Measurements from ENCODE around the gene MORF4L2.
"Not testable (repeated sequence)": the region's sequence is repeated elsewhere in the genome, so short reads cannot be mapped to it uniquely, and the experiment has no call there.

Gene MORF4L2

DNA sequence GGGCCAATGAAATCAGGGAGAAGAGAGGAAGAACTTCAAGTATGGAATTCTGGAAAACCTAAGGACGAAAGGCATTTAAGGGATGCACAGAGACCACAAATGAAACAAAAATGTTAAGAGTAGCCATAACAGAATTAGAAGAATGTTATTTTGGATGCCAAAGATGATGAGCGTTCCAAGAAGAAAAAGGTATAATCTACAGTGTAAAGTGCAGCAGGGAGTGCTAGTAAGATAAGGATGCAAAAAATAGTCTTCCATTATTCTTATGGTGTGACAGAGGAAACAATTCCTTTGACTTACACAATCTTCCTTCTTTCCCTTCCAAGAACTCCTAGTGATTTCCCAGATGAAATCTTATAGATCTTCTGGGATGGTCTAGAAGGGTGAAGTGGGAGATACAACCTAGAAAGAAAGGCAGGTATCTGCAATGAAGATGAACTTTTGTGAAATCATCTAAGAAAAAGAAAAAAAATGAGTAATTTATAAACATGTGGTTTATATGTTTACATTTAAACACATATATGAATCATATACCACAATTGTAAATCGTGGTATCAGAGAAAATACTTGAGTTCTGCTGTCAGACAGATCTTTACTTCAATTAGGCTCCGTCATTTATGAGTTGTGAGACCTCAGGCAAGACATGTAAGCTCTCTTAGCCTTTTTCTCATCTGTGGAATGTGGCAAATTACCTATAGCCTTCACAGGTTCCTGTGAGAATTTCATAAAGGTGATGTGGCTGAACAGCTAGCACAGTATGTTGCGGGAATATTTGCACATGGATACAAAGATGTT is 8.1 kb downstream of the MORF4L2 start:
- DNase-seq = no peak

DNA sequence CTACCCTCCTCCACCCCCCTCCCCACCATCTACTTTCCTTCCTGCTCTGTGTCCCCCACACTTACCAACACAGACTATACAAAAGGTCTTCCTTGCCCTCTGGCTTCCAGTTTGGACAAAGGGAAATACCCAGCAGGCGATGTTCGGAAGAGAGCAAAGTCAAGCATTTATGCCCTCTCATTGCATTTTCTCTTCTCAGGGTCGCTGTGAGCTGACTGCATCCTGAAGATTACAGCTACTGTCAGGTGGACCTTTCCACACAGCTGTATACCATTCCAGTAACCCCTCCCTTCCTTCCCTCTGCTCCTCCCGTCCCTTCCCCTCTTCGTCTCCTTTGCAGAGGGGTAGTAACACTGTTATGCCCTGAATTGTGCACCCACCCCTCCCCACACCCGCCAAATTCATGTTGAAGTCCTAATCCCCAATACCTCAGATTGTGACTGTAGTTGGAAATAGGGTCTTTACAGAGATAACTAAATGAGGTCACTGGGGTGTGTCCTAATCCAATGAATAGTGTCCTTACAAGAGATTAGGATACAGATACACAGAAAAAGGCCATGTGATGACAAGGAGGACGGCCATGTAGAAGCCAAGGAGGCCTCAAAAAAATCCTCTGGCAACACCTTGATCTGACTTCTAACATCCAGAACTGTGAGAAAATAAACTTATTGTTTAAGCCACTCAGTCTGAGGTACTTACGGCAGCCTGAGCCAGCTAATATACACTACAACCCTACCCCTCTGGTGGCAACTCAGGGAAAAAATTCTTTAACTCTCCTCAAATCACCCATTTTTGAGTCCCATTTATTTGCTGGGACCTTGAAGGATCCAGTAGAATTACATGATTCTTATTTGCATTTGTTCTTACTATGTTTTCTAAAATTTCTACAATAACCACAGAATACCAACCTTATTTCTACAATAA is 11.7 kb downstream of the MORF4L2 start:
- no peak for DNase-seq

DNA sequence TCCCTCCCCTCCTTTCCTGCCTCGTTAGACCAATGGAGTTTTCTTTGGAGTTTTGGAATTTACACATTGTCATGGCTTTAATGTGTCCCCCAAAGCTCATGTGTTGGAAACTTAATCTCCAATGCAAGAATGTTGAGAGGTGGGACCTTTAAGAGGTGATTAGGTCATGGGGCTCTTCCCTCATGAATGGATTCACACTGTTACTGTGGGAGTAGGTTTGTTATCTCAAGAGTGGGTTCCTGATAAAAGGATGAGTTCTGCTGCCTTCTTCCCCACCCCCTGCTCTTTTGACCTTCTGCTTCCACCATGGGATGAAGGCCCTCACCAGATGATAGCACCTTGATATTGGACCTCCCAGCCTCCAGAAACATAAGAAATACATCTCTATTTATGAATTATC is 16.8 kb downstream of the MORF4L2 start:
- DNase-seq = no peak

DNA sequence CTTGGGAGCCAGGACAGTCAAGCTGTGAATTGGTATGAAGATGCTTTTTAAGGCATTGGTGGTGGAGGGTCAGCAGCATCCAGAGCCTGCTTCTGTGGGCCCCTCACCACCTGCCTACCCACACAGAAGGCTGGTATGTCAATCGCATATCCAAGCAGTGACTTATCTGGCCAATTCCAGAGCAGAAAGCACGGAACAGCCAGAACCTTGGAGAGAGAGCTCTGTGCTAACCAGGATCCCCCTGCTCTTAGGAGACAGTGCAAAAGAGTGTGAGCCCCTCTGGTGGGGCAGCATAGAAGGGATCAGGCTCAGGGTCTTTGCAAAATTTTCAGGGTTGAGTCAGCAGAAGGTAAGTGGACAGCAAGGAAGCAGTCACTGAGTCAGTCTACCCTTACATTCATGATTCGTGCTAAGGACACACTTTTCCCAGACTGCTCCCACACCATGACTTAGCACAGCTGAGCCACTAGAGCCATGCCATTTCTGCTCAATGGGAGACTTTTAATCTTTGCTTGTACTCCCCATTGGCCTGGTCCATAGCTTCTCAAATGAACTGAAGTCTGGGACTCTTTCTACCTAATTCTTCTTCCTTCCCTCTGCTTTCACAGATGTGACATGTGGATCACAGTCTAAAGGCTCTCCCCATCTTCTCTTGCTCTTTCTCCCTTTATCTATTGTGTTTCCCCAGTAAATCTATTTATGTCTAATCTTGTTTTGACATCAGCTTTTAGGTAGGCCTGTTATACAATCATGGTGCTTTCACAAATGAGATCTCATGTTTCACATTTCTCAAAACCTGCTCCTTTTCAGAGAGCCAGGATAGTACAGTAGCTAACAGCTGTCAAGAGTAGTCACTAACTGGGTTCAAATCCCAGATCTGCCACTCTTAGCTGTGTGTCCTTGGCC is 20.0 kb downstream of the MORF4L2 start:
- no peak for DNase-seq

DNA sequence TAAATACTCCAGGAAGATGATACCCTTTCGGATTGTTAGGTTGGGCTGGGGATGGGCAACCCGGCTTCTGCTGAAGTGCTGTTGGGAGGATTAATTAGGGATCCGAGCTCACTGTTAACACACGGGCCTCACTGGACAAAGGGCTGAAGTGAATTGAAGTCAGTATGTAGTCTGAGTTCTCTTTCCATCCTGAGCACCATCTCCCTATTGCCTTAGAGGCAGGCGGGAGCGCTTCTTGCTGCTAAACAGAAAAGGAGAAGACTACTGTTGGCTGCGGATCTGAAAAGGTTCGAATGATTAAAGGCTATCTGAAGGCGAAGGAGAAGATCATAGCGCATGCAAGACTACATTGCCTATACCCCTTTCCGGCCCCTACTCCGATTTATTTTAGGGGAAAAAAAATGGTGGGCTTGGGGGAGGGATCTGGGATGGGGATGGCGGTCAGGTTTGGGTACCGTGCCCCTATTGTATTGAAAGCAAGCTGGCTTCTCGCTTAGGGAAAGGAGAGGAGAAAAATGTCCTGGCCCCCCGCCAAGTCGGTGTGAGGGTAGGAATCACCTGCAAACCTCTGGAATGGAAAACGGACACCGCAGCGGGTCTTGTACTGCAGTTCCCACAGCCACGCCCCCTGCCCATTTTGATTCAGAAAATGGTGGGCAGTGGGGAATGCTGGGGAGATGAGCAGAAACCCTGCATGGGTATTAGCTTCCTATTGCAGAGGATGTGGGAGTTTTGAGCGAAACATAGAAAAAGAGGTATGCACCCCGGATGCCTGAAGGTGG is 22.3 kb downstream of the MORF4L2 start:
- no peak for DNase-seq

DNA sequence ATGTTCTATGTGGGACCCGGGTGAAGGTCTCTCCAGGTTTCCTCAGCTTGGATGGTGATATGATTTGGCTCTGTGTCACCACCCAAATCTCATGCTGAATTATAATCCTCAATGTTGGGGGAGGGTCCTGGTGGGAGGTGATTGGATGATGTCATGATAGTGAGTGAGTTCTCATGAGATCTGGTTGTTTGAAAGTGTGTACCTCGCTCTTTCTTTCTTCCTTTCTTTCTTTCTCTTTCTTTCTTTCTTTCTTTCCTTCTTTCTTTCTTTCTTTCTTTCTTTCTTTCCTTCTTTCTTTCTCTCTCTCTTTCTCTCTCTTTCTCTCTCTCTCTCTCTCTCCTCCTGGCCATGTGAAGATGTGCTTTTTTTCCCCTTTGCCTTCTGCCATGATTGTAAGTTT is 27.0 kb downstream of the MORF4L2 start:
- DNase-seq = not testable (repeated sequence)

DNA sequence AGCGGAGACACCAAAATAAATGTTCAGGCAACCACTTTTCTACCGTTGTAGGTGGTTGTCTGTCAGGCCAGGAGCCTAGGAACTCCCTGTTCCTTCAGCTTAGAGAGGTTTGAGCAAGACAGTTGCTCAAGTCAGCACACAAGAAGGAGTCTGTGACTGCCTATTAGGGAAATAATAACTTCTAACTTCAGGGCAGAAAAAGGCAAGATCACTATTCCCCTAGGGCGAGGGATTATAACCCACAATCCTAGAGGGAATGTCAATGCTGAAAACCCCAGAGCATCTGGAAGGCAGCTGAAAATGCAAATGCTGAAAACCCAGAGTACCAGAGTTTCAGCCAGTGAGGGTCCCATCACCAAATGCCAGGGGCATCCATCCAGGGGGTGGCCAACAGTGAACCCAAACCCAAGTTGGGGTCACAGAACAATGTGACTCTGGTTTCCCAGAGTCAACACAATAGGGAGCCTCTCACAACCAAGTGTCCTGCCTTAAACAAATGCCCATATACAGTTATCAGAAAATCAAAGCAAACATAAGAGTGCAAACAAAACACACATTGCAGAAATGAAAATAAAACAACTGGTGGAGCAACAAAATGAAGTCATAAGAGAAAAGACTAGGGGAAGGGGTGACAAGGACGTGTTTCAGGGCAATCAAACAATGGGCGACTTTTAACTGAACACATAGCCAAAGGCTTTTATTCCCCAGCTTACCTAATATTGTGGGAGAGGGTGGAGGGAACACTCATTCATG is 27.6 kb downstream of the MORF4L2 start:
- DNase-seq = no peak

DNA sequence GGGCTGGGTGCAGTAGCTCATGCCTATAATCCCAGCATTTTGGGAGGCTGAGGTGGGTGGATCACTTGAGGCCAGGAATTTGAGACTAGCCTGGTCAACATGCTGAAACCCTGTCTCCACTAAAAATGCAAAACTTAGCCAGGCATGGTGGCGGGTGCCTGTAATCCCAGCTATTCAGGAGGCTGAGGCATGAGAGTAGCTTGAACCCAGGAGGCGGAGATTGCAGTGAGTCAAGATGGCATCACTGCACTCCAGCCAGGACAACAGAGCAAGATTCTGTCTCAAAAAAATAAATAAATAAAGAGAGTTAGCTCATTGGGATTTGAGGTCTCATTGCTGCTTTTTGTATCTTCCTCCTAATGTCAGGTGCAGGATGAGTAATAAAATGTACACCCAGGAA is 29.4 kb downstream of the MORF4L2 start:
- not testable (repeated sequence) for DNase-seq

DNA sequence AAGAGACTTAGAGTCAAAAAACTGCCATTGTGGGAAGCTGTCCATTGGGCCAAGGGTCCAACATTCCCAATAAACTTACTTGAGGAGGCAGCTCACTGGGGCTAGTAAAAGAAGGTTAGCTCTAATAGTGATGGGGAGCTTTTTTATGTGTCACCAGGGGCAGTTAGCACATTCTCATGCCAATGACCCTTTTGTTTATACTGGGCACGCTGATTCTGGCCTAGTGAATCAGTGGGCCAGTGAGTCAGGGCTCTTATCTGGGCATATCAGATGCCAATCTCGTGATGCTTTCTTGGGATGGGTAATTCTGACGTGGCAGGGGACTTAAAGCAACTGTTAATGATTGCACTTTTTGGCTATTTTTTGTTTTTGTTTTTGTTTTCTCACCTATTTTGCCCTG is 29.9 kb downstream of the MORF4L2 start:
- DNase-seq = no peak

DNA sequence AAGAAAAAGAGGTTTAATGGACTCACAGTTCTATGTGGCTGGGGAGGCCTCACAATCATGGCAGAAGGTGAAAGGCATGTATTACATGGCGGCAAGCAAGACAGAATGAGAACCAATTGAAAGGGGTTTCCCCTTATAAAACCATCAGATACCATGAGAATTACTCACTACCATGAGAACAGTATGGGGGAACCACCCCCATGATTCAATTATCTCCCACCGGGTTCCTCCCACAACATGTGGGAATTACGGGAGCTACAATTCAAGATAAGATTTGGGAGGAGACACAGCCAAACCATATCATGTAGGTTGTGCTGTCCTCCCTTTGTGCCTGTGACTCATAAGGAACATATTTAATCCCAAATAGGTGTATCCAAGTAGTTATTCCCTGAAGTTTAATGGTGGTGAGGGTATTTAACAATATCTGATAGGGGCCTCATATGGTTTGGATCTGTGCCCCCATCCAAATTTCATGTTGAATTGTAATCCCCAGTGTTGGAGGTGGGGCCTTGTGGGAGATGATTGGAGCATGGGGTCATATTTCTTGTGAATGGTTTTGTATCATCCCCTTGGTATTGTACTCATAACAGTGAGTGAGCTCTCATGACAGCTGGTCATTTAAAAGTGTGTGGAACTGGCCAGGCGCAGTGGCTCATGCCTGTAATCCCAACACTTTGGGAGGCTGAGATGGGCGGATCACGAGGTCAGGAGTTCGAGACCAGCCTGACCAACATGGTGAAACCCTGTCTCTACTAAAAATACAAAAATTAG is 31.1 kb downstream of the MORF4L2 start:
- DNase-seq = not testable (repeated sequence)

DNA sequence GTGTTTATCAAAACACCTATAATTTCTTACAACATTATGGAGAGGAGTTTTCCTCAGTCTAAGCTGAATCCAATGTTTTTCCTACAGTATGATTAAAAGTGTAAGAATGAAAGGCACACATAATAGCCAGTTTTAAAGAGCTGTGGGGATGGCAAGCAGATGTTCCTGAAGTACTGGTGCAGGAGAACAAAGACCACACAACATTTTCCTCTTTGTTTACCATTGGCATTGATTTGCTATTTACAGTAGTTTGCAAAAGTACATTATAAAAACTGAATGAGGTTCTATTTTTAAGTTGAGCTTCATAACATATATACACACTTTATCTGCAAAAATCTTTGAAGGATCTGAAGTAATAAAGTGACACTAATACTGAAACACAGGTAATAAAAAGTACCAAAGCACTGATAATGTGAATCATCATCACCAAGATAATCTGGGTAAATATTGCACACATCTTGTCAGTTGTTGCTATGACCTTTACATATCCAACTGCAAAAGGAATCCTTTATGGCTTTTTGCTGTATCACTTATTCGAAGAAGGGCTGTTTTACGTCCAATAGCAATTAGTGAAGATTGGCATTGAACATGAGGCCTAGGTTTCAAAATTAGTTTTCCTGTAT is 35.2 kb downstream of the MORF4L2 start:
- no peak for DNase-seq

DNA sequence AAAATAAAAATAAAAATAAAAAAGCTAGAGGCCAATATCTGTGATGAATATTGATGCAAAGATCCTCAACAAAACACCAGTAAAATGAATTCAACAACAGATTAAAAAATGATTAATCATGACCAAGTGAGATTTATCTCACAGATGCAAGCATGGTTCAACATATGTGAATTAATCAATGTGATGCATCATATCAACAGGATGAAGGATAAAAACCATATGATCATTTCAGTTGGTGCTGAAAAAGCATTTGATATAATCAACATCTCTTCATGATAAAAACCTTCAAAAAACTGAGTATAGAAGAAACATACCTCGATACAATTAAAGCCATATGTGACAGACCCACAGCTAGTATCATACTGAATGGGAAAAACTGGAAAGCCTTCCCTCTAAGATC is 38.9 kb downstream of the MORF4L2 start:
- no peak for DNase-seq

DNA sequence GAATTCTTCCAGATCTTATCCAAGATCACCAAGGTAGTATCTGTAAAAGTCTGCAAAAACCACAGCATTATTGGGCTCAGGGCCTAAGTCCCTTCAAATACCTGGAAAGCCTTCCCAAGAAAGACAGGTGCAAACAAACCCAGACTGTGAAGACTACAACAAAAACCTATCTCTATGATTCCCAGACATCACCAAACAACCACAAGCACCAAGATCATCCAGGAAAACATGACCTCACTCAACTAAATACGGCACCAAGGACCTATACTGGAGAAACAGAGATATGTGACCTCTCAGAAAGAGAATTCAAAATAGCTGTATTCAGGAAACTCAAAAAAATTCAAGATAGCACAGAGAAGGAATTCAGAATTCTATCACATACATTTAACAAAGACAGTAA is 42.4 kb downstream of the MORF4L2 start:
- DNase-seq = no peak

DNA sequence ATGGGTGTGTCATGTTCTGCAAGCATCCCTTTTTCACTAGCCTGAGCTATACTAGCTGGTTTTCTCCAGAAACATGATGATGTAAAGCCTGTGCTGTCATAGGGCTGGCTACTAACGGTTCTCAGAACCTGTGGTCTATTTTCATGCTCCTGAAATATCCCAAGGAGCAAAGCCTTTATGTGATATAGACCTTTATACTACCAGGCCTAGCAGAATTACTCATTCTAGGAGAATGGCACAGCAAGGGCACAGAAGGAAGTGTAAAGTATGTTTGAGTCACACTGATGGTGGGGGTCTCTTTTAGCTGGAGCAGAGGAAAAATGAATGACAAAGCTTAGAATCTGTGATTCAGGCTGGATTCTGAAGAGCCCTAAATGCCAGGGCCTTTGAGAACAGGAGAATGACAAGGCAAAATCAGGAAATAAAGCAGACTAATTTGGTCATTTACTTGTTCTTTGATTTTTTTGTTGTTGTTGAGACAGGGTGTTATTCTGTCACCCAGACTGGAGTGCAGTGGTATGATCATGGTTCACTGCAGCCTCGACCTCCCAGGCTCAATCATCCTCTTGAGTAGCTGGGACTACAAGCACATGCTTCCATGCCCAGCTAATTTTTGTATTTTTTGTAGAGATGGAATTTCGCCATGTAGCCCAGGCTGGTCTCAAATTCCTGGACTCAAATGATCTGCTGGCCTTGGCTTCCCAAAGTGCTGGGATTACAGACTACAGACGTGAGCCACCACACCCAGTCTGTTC is 45.9 kb downstream of the MORF4L2 start:
- DNase-seq = no peak

DNA sequence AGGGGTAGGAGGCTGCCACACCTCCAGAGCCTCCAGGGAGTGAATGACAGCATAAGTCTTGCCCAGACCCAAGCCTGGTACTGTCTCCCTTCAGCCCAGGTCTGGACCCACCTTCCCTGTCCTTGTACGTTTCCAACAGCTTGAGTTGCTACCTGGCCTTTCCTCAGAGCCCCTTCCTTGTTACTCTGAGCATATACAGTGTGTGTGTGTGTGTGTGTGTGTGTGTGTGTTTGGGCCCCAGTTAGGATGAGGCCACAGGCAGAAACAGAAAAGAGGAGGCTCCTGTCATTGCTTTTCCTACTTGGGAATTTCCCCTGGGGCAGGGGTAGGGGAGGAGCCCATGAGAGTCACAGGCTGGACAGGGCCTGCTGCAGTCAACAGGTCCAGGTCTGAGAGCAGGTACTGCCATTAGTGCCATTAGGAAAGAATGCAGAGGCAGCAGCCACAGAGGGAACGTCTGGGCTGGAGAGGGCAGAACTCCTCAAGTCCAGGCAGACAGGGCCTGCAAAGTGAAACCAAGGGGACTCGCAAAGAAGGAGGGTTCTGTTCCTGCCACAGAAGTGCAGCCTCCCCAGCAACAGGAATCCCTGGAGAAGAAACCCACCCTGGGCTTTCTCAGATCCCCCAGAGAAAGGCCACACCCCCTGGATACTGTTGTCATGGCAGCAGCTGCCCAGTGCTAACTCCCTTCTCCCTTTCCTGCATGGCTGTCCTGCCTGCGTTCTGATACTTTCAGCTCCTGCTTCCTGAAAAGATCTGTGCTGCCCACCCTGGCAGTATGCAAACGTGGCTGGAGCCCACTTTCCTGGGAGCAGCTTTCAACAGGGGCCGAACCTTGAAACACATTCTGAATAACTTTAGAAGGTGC is 47.8 kb downstream of the MORF4L2 start:
- DNase-seq = not testable (repeated sequence)

DNA sequence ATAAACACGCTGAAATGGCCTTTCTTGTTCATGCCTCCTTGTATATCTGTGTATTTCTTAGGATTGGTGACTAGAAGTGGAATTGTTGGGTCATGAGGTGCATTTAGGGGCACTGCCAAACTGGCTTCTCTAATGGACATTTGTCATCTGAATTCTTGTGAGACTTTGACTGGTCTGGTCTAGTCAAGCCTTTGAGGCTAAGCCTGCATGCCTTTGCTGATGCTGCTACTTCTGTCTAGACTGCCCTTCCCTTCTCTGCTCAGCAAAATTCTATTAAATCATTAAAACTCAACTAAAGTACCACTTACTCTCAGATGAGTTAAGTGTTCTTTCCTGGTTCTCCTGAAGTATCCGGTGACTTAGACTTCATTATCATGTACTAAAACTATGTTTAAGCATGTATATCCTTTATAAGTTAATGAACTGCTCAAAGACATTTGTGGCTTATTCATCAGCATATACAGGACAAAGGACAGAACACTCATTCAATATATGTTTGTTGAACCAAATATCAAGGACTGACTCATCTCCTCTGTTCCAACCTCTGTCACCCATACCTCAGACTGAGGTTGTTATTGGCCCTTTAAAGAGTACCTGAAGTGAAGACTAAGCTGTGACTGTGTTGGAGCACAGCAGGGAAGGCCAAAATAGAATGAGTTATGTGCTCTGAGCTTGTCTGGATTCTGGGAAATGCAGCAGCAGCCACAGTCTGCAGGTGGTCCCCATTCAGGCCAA is 48.7 kb downstream of the MORF4L2 start:
- DNase-seq = no peak

DNA sequence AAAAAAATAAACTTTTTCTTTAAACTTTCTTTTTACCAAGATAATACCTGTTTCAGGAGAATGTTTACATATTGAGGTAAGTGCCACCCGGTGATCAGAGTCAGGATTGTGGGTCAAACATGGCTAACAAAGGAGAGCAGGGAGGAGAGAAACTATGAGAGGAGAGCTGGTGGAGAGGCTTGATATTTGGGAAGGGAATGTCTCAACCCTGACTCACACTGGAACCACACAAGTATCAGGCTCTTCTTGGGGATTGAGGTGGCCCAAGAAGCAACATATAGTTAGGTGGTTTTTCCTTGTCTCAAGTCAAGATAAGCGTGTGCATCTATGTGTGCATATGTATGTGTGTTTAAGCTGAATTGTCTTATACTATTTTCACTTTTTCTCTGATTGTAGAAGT is 51.1 kb downstream of the MORF4L2 start:
- no peak for DNase-seq

DNA sequence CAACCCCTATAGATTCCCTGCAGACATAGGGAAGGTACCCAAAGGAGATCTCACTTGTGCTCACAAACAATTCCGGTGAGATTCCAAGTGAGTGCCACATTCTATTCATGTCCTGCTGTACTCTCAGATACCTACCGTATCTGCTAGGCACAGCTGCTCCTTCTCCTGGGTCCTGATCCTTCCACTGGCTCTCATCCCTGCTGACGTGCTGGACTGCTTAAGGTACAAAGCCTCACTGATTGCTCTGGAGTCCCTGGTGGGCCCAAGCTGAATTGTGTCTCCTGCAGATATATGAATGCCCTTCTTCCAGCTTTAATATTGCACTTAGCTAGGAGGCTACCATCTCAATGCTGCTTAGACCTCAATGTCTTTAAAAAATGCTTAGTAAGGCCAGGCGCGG is 55.4 kb downstream of the MORF4L2 start:
- DNase-seq = no peak

Data from activated T-cell treated with anti-CD3 and anti-CD28 coated beads, Interleukin-2, amount 50 U/mL, for 48 hours (primary cell).